IMR-90 (cell line): Measurements from ENCODE around the gene OR10AD1. TPM values are rescaled to one million over a fixed set of nuclear protein-coding genes. Genes with fewer than 3 reads are reported as not detected.

Experiments used
- ATAC-seq: fragments of 200-7000 bp; cut with Tn5 transposase; 2 replicates; pipeline ENCODE4 v1.9.1; 2020; ENCODE audit warnings: low read depth, mild to moderate bottlenecking, moderate library complexity
- BruUV-seq: library from RNA; stranded (reverse); fragments of 400-500 nt; replicated peaks from 2 replicates; lab custom pipeline; 2021; lab: Mats Ljungman, UMichigan
- CTCF ChIA-PET: fragments of 300-600 bp; formaldehyde crosslinking; extraction: SDS; loops from one replicate; lab custom pipeline; 2021; ENCODE audit warnings: antibody characterized with exemption; lab: Yijun Ruan, JAX
- POLR2A ChIA-PET: fragments of 300-600 bp; sonication (Branson Sonifier 250); formaldehyde crosslinking; loops from one replicate; lab custom pipeline; 2022; ENCODE audit warnings: antibody characterized with exemption; ENCODE audit not compliant: unreplicated experiment; lab: Charles Lee
- DNase-seq: peaks from one replicate; pipeline ENCODE4 v3.0.0; 2013
- H2AFZ ChIP-seq: replicated peaks from 2 replicates; pipeline ENCODE3; 2013; ENCODE audit warnings: low read length, mild to moderate bottlenecking; ENCODE audit not compliant: poor library complexity
- H2AK5ac ChIP-seq: 2 replicates; pipeline ENCODE4 v1.6.1; 2013; ENCODE audit warnings: low read depth, low read length, inconsistent platforms
- H2AK9ac ChIP-seq: replicated peaks from 2 replicates; pipeline ENCODE3; 2013; ENCODE audit warnings: mild to moderate bottlenecking, low read depth, low read length, moderate library complexity; ENCODE audit not compliant: poor library complexity
- H2BK120ac ChIP-seq: 2 replicates; pipeline ENCODE4 v1.6.1; 2013; ENCODE audit warnings: low read depth, low read length, inconsistent platforms
- H2BK15ac ChIP-seq: 3 replicates; pipeline ENCODE4 v1.6.1; 2013; ENCODE audit warnings: low read depth, low read length, inconsistent platforms
- H2BK20ac ChIP-seq: 2 replicates; pipeline ENCODE4 v1.6.1; 2013; ENCODE audit warnings: low read depth, mild to moderate bottlenecking, inconsistent platforms, low read length, moderate library complexity
- H2BK5ac ChIP-seq: 2 replicates; pipeline ENCODE4 v1.6.1; 2013; ENCODE audit warnings: mild to moderate bottlenecking, low read depth, low read length, inconsistent platforms; ENCODE audit not compliant: poor library complexity, severe bottlenecking
- H3K14ac ChIP-seq: replicated peaks from 2 replicates; pipeline ENCODE4 v1.6.1; 2013; ENCODE audit warnings: low read depth, low read length, inconsistent platforms
- H3K18ac ChIP-seq: 2 replicates; pipeline ENCODE4 v1.6.1; 2013; ENCODE audit warnings: low read depth, low read length, control low read depth
- H3K23ac ChIP-seq: 2 replicates; pipeline ENCODE4 v1.6.1; 2013; ENCODE audit warnings: low read depth, low read length, inconsistent platforms
- H3K27ac ChIP-seq: 2 replicates; pipeline ENCODE4 v1.5.1; 2013; ENCODE audit warnings: mild to moderate bottlenecking, control low read depth, low read length; ENCODE audit not compliant: insufficient read depth
- H3K27me3 ChIP-seq: 2 replicates; pipeline ENCODE4 v1.6.1; 2013; ENCODE audit warnings: low read length; ENCODE audit not compliant: control insufficient read depth, insufficient read depth
- H3K36me3 ChIP-seq: 2 replicates; pipeline ENCODE4 v1.6.1; 2013; ENCODE audit warnings: low read length, mixed read lengths; ENCODE audit not compliant: control insufficient read depth, insufficient read depth
- H3K4ac ChIP-seq: 2 replicates; pipeline ENCODE4 v1.6.1; 2013; ENCODE audit warnings: low read depth, low read length, inconsistent platforms
- H3K4me1 ChIP-seq: 2 replicates; pipeline ENCODE4 v1.6.1; 2013; ENCODE audit warnings: low read length, mixed read lengths; ENCODE audit not compliant: control insufficient read depth, insufficient read depth
- H3K4me2 ChIP-seq: 2 replicates; pipeline ENCODE4 v1.6.1; 2013; ENCODE audit warnings: low read depth, mild to moderate bottlenecking, control low read depth, low read length, moderate library complexity
- H3K4me3 ChIP-seq: 2 replicates; pipeline ENCODE4 v1.5.1; 2013; ENCODE audit warnings: low read depth, mild to moderate bottlenecking, control low read depth, low read length, moderate library complexity; ENCODE audit not compliant: insufficient read depth
- H3K56ac ChIP-seq: 2 replicates; pipeline ENCODE4 v1.6.1; 2013; ENCODE audit warnings: low read length, inconsistent platforms; ENCODE audit not compliant: insufficient read depth; ENCODE audit errors: extremely low read depth
- H3K79me1 ChIP-seq, 2 experiments: 2 replicates each; pipeline ENCODE4 v1.6.1; 2013; ENCODE audit warnings: low read length in 2 of 2, inconsistent platforms in 1 of 2, low read depth in 1 of 2
- H3K9ac ChIP-seq: 2 replicates; pipeline ENCODE4 v1.6.1; 2013; ENCODE audit warnings: low read depth, low read length, control low read depth
- H3K9me1 ChIP-seq: 2 replicates; pipeline ENCODE4 v1.6.1; 2013; ENCODE audit warnings: low read length, inconsistent platforms; ENCODE audit not compliant: insufficient read depth
- H3K9me3 ChIP-seq: 2 replicates; pipeline ENCODE4 v1.6.1; 2013; ENCODE audit warnings: low read length; ENCODE audit not compliant: control insufficient read depth, insufficient read depth
- H4K20me1 ChIP-seq: 2 replicates; pipeline ENCODE4 v1.6.1; 2013; ENCODE audit warnings: low read length, inconsistent platforms; ENCODE audit not compliant: insufficient read depth
- H4K5ac ChIP-seq: 2 replicates; pipeline ENCODE4 v1.6.1; 2013; ENCODE audit warnings: mild to moderate bottlenecking, low read depth, low read length, control low read depth
- H4K8ac ChIP-seq, 2 experiments: 2 replicates each; pipeline ENCODE4 v1.6.1; 2013; ENCODE audit warnings: low read depth in 2 of 2, low read length in 2 of 2, control low read depth in 1 of 2, inconsistent platforms in 1 of 2
- H4K91ac ChIP-seq: 2 replicates; pipeline ENCODE4 v1.6.1; 2013; ENCODE audit warnings: low read depth, low read length, inconsistent platforms; ENCODE audit not compliant: insufficient read depth
- CEBPB ChIP-seq: IDR thresholded peaks from 2 replicates; pipeline ENCODE4 v1.6.1; 2012; ENCODE audit warnings: low read depth, low read length, improper control_type of control experiment
- CHD1 ChIP-seq: IDR thresholded peaks from 2 replicates; pipeline ENCODE4 v1.6.1; 2012; ENCODE audit warnings: low read depth, low read length, improper control_type of control experiment
- FOS ChIP-seq: fragments of 150-350 bp; IDR thresholded peaks from 2 replicates; pipeline ENCODE4 v1.6.1; 2016; ENCODE audit warnings: low read depth, low read length
- MAFK ChIP-seq: IDR thresholded peaks from 2 replicates; pipeline ENCODE4 v1.6.1; 2012; ENCODE audit warnings: low read depth, low read length, improper control_type of control experiment
- NFE2L2 ChIP-seq: fragments of 150-350 bp; IDR thresholded peaks from 2 replicates; pipeline ENCODE4 v1.6.1; 2016; ENCODE audit warnings: low read depth, mild to moderate bottlenecking, low read length
- POLR2A ChIP-seq: IDR thresholded peaks from 2 replicates; pipeline ENCODE4 v1.6.1; 2012; ENCODE audit warnings: mild to moderate bottlenecking, low read depth, low read length
- WGBS, 2 experiments: methylation state at CpG; one replicate each; pipeline versions ENCODE4 v1.1.5 to v1.1.7; 2013; ENCODE audit warnings: missing lambda C conversion rate in 2 of 2; ENCODE audit not compliant: insufficient read length in 1 of 2; ENCODE audit errors: extremely low coverage in 2 of 2; 5-methylcytosine and 5-hydroxymethylcytosine counted together
- dilution Hi-C: fragments of 300-500 bp; cut with HindIII; formaldehyde crosslinking; loops from one replicate; pipeline ENCODE4 v1.14.3; 2018; ENCODE audit warnings: low sequenced_read_pairs; ENCODE audit not compliant: unreplicated experiment
- in situ Hi-C: fragments of 300-500 bp; cut with MboI; formaldehyde crosslinking; loops from 3 replicates; pipeline ENCODE4 v1.14.3; 2019; ENCODE audit warnings: low sequenced_read_pairs, inconsistent platforms, mixed read lengths
- intact Hi-C: fragments of 100-400 bp; cut with micrococcal nuclease; formaldehyde crosslinking; loops from 2 replicates; pipeline ENCODE4 v1.10.0; 2022
- polyA plus RNA-seq, 3 experiments: library from polyadenylated mRNA; depleted of rRNA; stranded (reverse); fragments of >200 nt; gene quantifications; 2 replicates each; pipeline ENCODE4 v1.2.3, GENCODE V29; 2012; ENCODE audit warnings: low replicate concordance in 1 of 3
- total RNA-seq: library from RNA; depleted of rRNA; stranded (reverse); fragments of >200 nt; gene quantifications from 2 replicates; pipeline ENCODE4 v1.2.3, GENCODE V29; 2012
- TF ChIP-seq, protein P1 (sequence below): fragments of 150-350 bp; IDR thresholded peaks from 2 replicates; pipeline ENCODE4 v1.6.1; 2017; ENCODE audit warnings: mild to moderate bottlenecking, antibody characterized with exemption, low read length, low read depth

Gene OR10AD1
- total and polyA plus RNA-seq, 2 of the 4 experiments (the other 2 are of a cell fraction) = not detected

DNA sequence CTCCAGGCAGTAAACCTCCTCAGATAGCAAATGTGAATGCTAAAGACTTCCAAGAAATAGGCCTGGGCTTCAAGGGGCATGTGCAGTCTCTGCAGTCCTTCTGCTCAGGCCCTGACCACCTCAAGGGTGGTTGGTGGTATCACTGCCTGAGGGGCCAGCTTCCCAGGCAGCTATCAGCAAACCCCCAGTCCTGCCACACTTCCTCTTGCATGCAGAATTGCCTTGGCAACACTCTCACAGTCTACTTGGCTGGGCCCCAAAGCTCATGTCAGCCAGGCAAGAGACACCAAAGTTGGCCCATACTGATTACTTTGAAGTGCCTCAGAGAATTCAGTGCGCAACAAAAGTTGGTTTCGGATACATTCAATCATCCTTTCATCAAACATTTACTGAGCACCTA, 42.3 kb downstream of the OR10AD1 start:
- TF ChIP-seq, protein P1, sequence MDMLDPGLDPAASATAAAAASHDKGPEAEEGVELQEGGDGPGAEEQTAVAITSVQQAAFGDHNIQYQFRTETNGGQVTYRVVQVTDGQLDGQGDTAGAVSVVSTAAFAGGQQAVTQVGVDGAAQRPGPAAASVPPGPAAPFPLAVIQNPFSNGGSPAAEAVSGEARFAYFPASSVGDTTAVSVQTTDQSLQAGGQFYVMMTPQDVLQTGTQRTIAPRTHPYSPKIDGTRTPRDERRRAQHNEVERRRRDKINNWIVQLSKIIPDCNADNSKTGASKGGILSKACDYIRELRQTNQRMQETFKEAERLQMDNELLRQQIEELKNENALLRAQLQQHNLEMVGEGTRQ = no peak
- TF ChIP-seq NFE2L2 (no peak), CHD1 (no peak), FOS (no peak), CEBPB (no peak), MAFK (no peak), POLR2A (no peak)
- in situ Hi-C loops (no loop called here), intact Hi-C loops (loop anchor here (10.0 kb wide), 1 partner anchor 446 kb away; no protein-coding TSS in a partner anchor), dilution Hi-C loops (no loop called here)
- Histone ChIP-seq H3K56ac (no peak overlapping the region), H3K4me3 (no peak overlapping the region), H3K23ac (no peak overlapping the region), H3K36me3 (no peaks in the 10 kb centered on the region), H2BK20ac (no peak overlapping the region), H4K5ac (no peak overlapping the region), H3K4ac (no peak overlapping the region), H4K91ac (no peak overlapping the region), H3K4me2 (no peak overlapping the region), H3K9me3 (no peaks in the 10 kb centered on the region), H3K9me1 (peaks cover 5% of the 10 kb centered on the region), H3K79me1 (peaks cover 3 to 13% of the 10 kb centered on the region in 2 experiments; a peak in 3 of 4 replicates), H3K9ac (no peak overlapping the region), H3K27me3 (peaks cover 4% of the 10 kb centered on the region), H2AFZ (no peak overlapping the region), H3K27ac (no peak overlapping the region), H3K4me1 (peaks cover 2% of the 10 kb centered on the region; the same call in 1 of the 2 replicates), H2AK9ac (no peak overlapping the region), H3K14ac (no peak overlapping the region), H4K20me1 (no peaks in the 10 kb centered on the region), H2BK120ac (no peak overlapping the region), H2BK5ac (no peak overlapping the region), H2BK15ac (no peak overlapping the region), H4K8ac (no peak overlapping the region), H2AK5ac (no peak overlapping the region), H3K18ac (no peak overlapping the region)
- BruUV-seq = no TSS peak
- WGBS, 2 experiments = no CpG with 5 or more reads among the region's 2 CpGs
- no peak for DNase-seq
- CTCF ChIA-PET = no interaction called here
- POLR2A ChIA-PET = no interaction called here
- no peak for ATAC-seq
